COLO668 (cell line): Measurements from ENCODE around the gene CDK18.
A peak's percentile ranks its signal among the peaks of the same experiment; 100 is the strongest.
"Not testable (repeated sequence)": the region's sequence is repeated elsewhere in the genome, so short reads cannot be mapped to it uniquely, and the experiment has no call there.

ENCODE experiments used
- DNase-seq: peaks from one replicate; lab custom pipeline; 2025; ENCODE audit not compliant: unreplicated experiment; lab: John Stamatoyannopoulos, UW

Gene CDK18

DNA sequence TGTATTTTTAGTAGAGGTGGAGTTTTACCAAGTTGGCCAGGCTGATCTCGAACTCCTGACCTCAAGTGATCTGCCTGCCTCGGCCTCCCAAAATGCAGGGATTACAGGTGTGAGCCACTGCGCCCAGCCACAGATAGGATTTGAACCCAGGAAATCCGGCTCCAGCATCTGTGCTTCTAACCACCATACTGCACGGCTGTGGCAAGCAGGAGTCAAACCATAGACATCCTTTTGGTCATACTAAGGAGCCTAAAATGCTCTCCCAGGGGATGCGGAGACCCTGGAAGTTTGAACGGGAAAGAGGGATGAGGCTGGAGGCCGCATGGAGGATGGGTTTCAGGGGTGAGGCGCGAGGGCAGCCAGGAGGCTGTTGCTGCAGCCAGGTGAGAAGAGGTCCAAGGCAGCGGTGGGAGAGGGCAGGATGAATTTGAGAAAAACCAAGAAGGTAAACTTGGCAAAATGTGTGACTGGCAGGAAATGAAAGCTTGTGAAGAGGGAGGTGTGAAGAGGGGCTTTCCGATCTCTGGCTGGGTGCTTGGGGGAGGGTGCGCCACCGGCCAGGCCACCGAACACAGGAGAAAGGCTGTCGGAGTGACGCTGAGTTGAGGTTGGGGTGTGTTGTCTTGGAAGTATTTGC is 24.0 kb upstream of the CDK18 start:
- DNase-seq: no peak

DNA sequence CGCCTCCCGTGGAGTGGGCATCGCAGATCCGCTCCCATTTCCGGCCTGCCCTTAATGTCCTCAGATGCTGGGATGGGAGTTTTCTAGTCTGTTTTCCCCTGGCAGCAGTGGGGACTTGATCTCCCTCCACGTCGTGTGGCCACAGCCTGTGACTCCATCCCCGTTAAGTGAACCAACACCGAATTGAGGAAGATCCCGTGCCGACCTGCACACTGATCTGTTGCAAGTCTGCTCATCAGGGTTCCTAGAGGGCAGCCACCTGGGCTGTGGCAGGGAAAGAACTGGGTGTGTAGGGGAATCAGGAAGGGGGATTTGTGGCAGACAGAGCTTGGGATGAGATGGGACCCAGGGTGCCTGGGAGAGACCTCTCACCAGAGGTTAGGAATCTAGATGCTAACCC is 23.3 kb upstream of the CDK18 start:
- no peak for DNase-seq

DNA sequence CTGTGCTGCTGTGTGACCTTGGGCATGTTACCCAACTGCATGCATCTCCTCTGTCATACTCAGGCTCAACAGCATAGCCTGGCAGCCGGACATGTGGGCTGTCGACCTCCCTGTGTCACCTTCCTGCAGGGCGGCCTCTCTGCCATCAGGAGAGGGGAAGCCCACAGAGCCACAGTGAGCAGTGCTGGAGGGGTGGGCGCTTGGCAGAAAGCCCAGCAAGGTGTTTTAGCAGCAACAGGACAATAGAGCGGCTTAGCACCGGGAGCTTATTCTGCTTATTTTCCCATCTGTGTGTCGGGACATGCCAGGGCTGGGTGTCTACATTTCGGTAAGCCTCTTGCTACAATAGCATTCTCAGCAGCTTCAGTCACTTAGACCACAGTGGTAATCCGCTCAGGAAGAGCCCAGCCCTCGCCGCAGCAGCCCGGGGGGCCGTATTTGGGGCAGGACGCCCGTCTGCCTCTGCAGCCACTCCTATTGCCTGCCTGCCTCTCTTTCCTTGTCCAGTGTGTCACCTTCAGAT is 22.8 kb upstream of the CDK18 start:
- DNase-seq: no peak

DNA sequence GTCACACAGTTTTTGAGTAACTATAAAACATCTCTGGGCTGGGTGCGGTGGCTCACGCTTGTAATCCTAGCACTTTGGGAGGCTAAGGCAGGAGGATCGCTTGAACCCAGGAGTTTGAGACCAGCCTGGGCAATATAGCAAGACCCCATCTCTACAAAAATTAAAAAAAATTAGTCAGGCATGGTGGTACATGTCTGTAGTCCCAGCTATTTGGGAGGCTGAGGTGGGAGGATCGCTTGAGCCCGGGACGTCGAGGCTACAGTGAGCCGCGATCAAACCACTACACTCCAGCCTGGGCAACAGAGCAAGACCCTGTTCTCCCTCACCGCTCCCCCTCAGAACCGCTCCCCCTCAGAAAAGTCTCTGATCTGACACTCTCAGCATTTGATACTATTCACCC is 21.9 kb upstream of the CDK18 start:
- not testable (repeated sequence) for DNase-seq

DNA sequence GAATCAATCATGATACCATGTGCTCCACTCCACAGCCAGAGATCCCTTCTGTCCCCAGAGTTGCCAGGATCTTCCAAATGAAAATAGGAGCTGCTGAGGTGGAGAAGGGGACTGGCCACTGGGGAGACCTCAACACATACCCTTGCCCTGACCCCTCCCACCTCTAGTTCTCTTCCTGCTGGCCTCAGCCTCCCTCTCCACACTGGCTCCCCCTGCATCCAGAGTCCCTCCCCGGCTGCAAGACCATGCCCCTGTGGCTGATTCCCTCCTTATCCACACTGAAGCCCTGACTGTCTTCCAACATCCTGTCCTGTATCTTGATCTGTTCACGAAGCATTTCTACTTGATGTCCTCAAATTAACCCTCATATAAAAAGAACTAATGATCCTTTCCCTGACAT is 21.1 kb upstream of the CDK18 start:
- DNase-seq: no peak

DNA sequence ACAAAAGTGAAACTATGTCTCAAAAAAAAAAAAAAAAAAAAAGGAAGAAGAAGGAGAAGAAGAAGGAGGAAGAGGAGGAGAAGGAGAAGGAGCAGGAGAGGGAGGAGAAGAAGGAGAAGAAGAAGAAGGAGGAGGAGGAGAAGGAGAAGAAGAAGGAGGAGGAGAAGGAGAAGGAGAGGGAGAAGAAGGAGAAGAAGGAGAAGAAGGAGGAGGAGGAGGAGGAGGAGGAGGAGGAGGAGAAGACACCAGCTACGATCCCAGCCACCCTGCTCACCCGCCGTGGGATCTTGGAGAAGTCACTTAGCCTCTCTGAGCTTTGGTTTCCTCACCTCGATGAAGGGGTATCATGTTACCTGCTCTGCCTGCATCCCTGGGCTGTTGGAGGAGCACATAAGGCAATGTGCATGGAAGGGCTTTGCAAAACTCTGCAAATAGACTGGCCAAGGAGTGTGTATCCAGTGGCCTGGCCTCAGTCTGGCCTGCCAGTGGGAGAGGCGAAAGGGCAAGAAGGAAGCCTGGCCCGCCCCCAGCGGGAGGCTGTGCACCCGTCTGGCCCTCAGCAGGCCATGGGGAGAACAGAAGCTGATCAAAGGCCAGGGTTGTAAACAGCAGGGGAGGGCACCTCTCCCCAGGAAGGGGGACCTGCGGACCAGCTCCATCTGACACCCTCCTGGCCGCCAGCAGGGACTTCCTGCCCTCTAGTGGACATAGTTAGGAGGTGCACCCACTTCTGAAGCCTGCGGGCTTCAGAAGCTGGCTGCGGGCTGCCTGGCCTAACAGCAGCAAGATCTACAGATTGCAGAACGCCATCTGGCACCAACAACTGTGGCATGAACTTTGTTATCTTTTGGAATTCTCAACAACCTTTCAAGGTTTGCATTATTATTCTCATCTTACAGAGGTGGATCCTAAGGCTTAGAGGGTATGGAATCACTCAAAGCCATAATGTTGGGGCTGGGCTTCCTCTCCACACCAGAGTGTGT is 19.2 kb upstream of the CDK18 start:
- peak; percentile 82 for DNase-seq

DNA sequence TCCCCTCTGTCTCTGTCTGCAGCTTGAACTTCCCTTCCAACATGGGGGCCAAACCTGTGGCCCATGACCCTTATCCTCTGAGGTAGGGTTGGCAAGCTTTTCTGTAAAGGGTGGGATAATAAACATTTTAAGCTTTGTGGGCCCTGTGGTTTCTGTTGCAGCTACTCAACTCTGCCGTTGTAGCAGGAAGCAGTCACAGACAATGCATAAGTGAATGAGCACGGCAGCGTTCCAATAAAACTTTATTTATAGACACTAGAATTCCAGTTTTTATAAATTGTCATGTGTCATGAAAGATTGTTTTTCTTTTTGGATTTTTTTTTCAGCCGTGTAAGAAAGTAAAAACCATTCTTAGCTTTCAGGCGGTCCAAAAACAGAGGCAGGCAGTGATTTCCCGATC is 18.2 kb upstream of the CDK18 start:
- DNase-seq: no peak

DNA sequence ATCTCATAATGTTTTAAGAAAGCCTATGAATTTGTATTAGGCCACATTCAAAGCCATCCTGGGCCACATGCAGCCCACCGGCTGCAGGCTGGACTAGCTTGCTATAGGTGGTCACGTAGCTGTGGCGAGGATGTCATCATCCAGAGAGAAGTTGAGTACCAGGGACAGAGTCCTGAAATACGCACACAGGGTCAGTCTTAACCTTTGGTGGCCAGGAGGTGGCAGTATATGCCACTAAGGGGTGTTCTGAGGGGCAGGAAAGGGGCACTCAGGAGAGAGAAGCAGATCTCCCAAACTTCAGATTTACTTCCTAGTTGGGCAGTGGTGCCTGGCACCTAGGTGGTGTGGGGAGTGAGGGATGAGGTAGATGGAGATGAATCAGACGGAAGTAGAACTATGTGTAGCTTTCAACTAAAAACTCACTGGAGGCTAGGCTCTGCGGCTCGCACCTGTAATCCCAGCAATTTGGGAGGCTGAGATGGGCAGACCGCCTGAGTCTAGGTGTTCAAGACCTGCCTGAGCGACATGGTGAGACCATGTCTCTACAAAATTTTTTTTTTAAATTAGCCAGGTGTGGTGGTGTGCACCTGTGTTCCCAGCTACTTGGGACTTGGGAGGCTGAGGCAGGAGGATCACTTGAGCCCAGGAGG is 16.3 kb upstream of the CDK18 start:
- DNase-seq: peak; percentile 65

DNA sequence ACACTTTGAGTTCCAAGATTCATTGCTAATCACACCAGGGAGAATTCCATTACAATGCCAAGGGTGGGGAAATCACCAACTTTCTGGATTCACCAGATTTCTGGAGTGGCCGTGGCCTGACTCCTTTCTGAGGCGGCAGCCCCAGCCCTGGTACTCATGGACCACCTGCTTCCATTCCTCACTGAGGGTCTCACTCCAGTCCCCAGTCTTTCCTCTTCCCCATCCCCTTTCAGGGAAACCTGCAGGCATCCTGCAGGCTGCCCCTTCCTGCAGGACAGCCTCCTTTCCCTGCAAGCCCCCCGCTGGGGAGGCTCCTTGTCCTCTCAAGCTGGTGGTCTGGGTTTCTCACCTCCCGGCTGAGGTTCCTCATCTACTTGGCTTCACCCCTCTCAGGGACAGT is 12.7 kb upstream of the CDK18 start:
- no peak for DNase-seq

DNA sequence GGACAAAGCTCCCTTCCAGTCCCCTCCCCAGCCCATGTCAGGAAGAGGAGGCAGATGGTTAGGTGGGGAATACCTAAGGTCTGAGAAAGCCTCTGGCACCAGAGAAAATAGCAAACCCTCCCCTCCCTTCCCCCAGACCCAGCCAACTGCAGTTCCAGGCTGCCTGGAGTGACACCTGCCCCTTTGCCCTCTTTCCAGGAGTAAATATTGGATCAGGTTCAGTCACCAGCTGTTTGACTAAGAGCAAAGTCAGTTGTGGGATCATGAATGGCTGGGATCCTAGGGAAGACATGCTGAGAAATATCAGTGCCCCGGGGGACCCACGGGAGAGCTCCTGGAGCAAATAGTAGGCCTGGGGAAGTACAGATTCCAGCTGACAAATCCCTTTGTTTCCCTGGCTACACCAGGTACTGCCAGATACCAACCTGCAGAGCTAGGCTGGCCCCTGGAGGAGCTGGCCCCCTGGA is 12.2 kb upstream of the CDK18 start:
- peak; percentile 63 for DNase-seq

DNA sequence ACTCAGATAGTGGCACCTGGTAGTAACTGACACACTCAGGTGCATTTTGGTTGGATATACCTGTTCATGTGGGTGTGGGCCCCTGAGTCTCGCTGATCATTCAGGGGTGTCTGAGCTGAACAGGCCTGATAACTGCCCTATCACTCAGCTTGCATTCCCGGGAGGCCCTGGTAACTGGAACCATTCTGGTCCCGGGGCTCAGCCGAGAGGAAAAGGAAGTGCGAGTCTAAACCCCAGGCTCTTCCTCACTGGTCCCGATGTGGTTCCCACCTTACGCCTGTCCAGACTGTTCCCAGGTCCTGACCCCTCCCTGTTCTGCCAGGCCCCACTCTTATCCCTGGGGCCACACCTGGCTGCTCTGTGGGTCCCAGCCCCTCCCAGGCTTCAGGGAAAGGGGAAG is 11.7 kb upstream of the CDK18 start:
- DNase-seq: peak; percentile 42

DNA sequence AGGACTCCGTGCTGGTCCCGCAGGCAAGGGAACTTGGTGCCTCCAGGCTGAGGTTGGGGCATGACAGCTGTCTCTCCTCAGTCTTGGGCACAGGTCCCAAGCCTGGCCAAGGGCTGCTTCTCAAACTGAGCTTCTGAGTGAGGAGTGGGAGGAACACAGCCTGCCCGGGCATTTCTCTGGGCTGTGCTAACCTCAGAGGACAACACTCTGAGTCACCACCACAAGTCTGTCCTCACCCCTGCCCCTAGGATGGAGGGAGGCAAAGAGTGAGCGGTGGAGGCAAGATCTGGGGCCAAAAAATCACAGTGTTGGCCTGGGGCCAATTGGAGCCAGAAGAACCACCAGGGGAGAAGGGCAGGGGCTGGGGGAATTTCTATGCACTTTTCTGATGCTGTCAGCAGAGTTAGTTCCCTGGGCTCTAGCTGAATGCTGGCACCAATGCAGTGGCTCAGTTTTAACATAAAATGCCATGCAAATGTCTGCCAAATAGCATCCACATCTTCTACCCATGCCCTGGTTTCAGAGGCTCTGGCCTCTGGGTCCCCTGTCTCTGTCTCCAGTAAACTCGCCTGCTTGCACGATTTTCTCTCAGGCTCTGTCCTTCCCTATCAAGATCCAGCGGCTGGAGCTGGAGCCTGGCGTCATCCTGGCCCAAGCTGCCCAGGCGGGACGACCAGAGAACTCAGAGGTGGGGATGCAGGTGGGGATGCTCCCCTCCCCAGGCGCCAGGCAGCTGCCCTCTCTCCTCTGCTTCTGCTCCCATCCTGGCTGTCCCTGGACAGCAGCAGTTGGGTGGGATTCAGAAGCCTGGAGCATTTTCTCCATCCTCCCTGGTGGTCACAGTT is 11.0 kb upstream of the CDK18 start:
- DNase-seq: peak; percentile 29

DNA sequence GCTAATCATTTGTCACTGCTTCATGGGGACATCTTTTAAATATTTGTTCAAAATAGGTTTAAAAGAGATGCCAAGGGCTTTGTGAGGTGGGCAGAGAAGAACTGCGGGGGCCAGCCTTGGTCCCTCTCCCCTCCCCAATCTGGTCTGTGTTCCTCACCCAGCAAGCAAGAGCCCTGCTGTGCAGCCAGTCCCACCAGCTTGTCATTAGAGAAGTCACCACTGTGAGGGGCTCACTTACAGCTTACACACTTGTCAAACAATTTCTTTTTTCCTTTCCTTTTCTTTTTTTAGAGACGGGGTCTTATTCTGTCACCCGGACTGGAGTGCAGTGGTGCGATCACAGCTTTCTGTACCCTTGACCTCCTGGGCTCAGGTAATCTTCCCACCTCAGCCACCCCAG is 10.4 kb upstream of the CDK18 start:
- no peak for DNase-seq

DNA sequence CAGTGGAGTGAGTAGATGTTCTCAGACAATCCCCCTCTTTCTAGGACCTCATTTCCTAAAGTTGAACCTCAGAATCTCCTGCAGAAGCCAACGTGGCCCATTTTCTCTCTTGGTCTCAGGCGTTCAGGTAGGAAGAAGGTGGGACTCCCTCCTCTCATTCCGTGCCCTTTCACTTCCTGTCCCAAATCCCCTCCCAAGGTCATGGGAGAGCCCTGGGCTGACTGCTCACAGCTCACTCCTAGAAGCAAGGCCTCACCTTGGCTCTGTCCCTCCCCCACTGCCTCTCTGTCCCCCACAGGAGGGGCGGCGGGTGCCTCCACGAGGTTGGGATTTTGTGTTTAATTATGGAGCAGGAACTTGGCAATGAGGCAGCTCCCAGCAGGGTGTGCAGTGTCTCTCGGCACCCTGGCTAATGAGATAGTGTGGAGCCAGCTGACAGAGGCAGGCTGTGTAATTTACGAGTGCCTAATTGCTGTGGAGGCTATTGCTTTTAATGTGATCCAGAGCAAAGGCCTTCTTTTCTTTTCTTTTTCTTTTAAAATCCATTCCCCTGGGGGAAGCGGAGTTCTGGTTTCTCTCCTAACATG is 9.1 kb upstream of the CDK18 start:
- DNase-seq: peak; percentile 74

DNA sequence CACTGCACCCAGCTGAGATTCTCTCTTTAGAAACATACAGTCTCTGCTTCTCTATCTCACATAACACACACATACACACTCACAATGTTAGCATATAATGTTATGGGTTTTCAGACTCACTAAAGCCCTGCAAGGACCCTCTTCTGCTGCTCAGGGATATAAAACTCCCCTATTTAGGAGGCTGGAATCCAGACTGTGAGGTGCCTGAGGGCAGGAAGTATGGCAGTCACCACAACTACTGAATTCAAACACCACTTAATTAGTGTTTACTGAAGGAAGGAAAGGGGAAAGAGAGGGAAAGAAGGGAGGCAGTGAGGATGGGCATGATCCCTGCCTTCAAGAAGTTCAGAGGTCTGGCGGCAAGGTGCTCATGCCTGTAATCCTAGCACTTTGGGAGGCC is 7.8 kb upstream of the CDK18 start:
- DNase-seq: no peak

DNA sequence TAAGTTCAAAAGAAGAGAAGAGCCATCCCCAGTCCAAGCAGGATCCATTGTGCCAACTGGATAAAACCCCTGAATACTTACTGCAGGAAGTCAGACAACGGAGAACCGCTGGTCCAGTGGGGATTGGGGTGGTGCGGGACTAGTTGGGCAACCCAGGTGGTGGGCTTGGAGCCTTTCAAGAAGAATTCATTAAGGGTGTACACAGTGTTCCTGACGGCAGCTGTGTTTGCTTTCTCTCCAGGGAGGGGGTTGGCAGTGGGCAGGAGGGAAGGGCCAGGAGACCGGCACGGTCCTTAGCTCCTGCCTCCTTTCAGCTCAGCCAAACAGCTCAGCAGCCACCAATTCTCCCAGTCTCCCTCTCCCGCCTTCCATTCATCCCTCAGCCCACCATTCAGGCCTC is 7.1 kb upstream of the CDK18 start:
- peak; percentile 86 for DNase-seq

DNA sequence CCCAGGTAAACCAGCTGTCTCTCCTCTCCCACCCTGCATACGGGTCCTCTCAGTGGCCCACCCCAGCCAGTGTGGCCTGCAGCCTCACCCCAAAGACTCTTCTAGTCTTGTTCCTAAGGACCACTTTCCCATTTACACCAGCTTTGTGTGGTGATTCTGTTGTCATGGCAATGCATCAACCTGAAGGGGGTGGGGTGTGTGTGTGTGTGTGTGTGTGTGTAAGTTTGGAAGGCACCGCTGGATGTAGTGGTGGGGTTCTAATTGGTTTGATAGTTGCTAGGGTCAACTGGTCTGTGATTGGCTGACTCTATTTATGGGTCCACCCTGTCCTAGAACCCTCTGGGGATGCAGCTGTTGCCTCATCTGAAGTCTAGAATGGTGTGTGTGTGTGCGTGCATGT is 4.7 kb upstream of the CDK18 start:
- DNase-seq: no peak

DNA sequence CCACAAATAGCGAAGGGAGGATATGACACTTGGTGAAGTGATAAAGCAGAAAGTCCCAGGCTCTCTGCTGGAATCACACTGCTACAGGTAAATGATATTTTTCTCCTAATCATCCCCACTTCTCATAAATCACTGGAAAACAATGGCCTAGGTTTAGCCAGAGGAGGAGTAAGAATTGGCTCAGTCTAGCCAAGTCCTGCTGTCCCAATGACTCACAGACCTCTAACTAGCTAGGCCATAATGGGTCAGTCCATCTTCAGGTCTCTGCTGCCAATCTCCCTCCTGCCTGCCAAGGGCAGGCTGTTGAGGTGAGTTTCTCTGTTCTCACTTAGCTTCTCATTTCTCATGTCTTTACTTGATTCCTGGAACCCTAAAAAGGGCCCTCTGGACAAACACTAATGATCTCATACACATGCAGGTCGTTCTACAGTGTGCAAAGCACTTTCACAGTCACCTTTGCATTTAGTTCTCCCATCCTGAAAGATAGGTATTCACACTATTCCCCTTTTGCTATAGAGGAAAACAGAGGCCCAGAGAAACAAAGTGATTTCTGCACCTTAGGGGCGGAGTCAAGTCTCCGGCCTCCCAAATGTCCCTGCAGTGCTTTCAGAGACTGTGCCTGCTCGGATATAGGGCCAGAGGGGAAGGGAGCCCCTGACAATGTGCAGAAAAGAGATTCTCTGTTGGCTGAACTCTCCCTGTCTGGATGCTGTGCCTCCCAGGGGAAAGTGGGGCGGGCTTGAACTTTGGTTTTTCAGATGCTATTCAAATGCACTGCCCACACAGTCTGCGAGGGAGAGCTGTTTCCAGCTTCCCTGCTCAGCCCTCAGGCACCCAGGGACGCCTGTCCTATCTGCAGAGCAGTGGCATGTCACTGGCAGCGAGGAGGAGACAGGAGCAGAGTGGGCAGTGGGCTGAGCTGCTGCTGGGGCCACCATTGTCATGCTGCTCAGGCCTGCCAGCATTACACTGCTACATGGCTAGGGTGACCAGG is 3.9 kb upstream of the CDK18 start:
- DNase-seq: no peak
